Mesenteric fat pad (tissue), 1 donor: ENCODE measurements around the gene CORO2A. TPM values are rescaled to one million over a fixed set of nuclear protein-coding genes. Genes with fewer than 3 reads are reported as not detected.
"Not testable (repeated sequence)": the region's sequence is repeated elsewhere in the genome, so short reads cannot be mapped to it uniquely, and the experiment has no call there.

ENCODE experiments used
- DNase-seq: peaks from one replicate; pipeline ENCODE4 v3.0.0-alpha.2; 2020; ENCODE audit warnings: low spot score
- total RNA-seq: library from RNA; stranded (reverse); fragmentation: NEBNext Ultra II Directional; extraction: Animal tissue kit (Norgen Biotek cat#: 25700); gene quantifications from one replicate; pipeline ENCODE4 v1.2.1, GENCODE V29; 2021
- donor health status: DM: yes; HTN: yes; CAD: no.

Gene CORO2A
- total RNA-seq, 1 donor from 2014 or later, result 2.5 TPM

GRCh38 chr9:98118640-98119601, 73.5 kb downstream of the CORO2A start, which contains the start of gene TRIM14:
Gene TRIM14 (minus strand): TSS chr9:98119222. CDS start chr9:98119188, 34 bp downstream.
- DNase-seq, result peak; percentile 93

GRCh38 chr9:98117984-98118639, 74.3 kb downstream of the CORO2A start:
- no peak for DNase-seq

- DNase-seq, result not testable (repeated sequence)
These were observed 75.3 kb downstream of the CORO2A start for GRCh38 chr9:98117097-98117496.

- no peak for DNase-seq
These were observed 83.4 kb downstream of the CORO2A start for GRCh38 chr9:98109052-98109451.

- DNase-seq, result no peak
These were observed 83.9 kb downstream of the CORO2A start for GRCh38 chr9:98108531-98109031.

GRCh38 chr9:98107926-98108325, 84.5 kb downstream of the CORO2A start:
- no peak for DNase-seq

GRCh38 chr9:98105006-98105405, 87.4 kb downstream of the CORO2A start:
- no peak for DNase-seq

- no peak for DNase-seq
These were observed 88.0 kb downstream of the CORO2A start for GRCh38 chr9:98104445-98104881.

- no peak for DNase-seq
These were observed 90.6 kb downstream of the CORO2A start for GRCh38 chr9:98101868-98102273.

GRCh38 chr9:98101416-98101815, 91.0 kb downstream of the CORO2A start:
- no peak for DNase-seq

- DNase-seq, result no peak
These were observed 92.0 kb downstream of the CORO2A start for GRCh38 chr9:98100456-98100855.

- DNase-seq, result no peak
These were observed 92.5 kb downstream of the CORO2A start for GRCh38 chr9:98099898-98100297.

- DNase-seq, result no peak
These were observed 93.1 kb downstream of the CORO2A start for GRCh38 chr9:98099346-98099745.

GRCh38 chr9:98097836-98098235, 94.6 kb downstream of the CORO2A start:
- DNase-seq, result no peak

GRCh38 chr9:98096091-98096490, 96.3 kb downstream of the CORO2A start:
- DNase-seq, result no peak

GRCh38 chr9:98095401-98095800, 97.0 kb downstream of the CORO2A start:
- DNase-seq, result no peak

GRCh38 chr9:98094851-98095250, 97.6 kb downstream of the CORO2A start:
- DNase-seq, result no peak

GRCh38 chr9:98094316-98094715, 98.1 kb downstream of the CORO2A start:
- DNase-seq, result no peak

- DNase-seq, result no peak
These were observed 99.9 kb downstream of the CORO2A start for GRCh38 chr9:98092613-98092931.

GRCh38 chr9:98091735-98092612, 100.5 kb downstream of the CORO2A start:
- DNase-seq, result no peak

GRCh38 chr9:98090674-98091073, 101.8 kb downstream of the CORO2A start:
- not testable (repeated sequence) for DNase-seq
